IMR-90 (cell line): Measurements from ENCODE around the gene TNS3. TPM values are rescaled to one million over a fixed set of nuclear protein-coding genes. Genes with fewer than 3 reads are reported as not detected.

Experiments used
- ATAC-seq: fragments of 200-7000 bp; cut with Tn5 transposase; 2 replicates; pipeline ENCODE4 v1.9.1; 2020; ENCODE audit warnings: low read depth, mild to moderate bottlenecking, moderate library complexity
- BruUV-seq: library from RNA; stranded (reverse); fragments of 400-500 nt; replicated peaks from 2 replicates; lab custom pipeline; 2021; lab: Mats Ljungman, UMichigan
- CTCF ChIA-PET: fragments of 300-600 bp; formaldehyde crosslinking; extraction: SDS; loops from one replicate; lab custom pipeline; 2021; ENCODE audit warnings: antibody characterized with exemption; lab: Yijun Ruan, JAX
- POLR2A ChIA-PET: fragments of 300-600 bp; sonication (Branson Sonifier 250); formaldehyde crosslinking; loops from one replicate; lab custom pipeline; 2022; ENCODE audit warnings: antibody characterized with exemption; ENCODE audit not compliant: unreplicated experiment; lab: Charles Lee
- DNase-seq: peaks from one replicate; pipeline ENCODE4 v3.0.0; 2013
- H2AFZ ChIP-seq: replicated peaks from 2 replicates; pipeline ENCODE3; 2013; ENCODE audit warnings: low read length, mild to moderate bottlenecking; ENCODE audit not compliant: poor library complexity
- H2AK5ac ChIP-seq: 2 replicates; pipeline ENCODE4 v1.6.1; 2013; ENCODE audit warnings: low read depth, low read length, inconsistent platforms
- H2AK9ac ChIP-seq: replicated peaks from 2 replicates; pipeline ENCODE3; 2013; ENCODE audit warnings: mild to moderate bottlenecking, low read depth, low read length, moderate library complexity; ENCODE audit not compliant: poor library complexity
- H2BK120ac ChIP-seq: 2 replicates; pipeline ENCODE4 v1.6.1; 2013; ENCODE audit warnings: low read depth, low read length, inconsistent platforms
- H2BK15ac ChIP-seq: 3 replicates; pipeline ENCODE4 v1.6.1; 2013; ENCODE audit warnings: low read depth, low read length, inconsistent platforms
- H2BK20ac ChIP-seq: 2 replicates; pipeline ENCODE4 v1.6.1; 2013; ENCODE audit warnings: low read depth, mild to moderate bottlenecking, inconsistent platforms, low read length, moderate library complexity
- H2BK5ac ChIP-seq: 2 replicates; pipeline ENCODE4 v1.6.1; 2013; ENCODE audit warnings: mild to moderate bottlenecking, low read depth, low read length, inconsistent platforms; ENCODE audit not compliant: poor library complexity, severe bottlenecking
- H3K14ac ChIP-seq: replicated peaks from 2 replicates; pipeline ENCODE4 v1.6.1; 2013; ENCODE audit warnings: low read depth, low read length, inconsistent platforms
- H3K18ac ChIP-seq: 2 replicates; pipeline ENCODE4 v1.6.1; 2013; ENCODE audit warnings: low read depth, low read length, control low read depth
- H3K23ac ChIP-seq: 2 replicates; pipeline ENCODE4 v1.6.1; 2013; ENCODE audit warnings: low read depth, low read length, inconsistent platforms
- H3K27ac ChIP-seq: 2 replicates; pipeline ENCODE4 v1.5.1; 2013; ENCODE audit warnings: mild to moderate bottlenecking, control low read depth, low read length; ENCODE audit not compliant: insufficient read depth
- H3K27me3 ChIP-seq: 2 replicates; pipeline ENCODE4 v1.6.1; 2013; ENCODE audit warnings: low read length; ENCODE audit not compliant: control insufficient read depth, insufficient read depth
- H3K36me3 ChIP-seq: 2 replicates; pipeline ENCODE4 v1.6.1; 2013; ENCODE audit warnings: low read length, mixed read lengths; ENCODE audit not compliant: control insufficient read depth, insufficient read depth
- H3K4ac ChIP-seq: 2 replicates; pipeline ENCODE4 v1.6.1; 2013; ENCODE audit warnings: low read depth, low read length, inconsistent platforms
- H3K4me1 ChIP-seq: 2 replicates; pipeline ENCODE4 v1.6.1; 2013; ENCODE audit warnings: low read length, mixed read lengths; ENCODE audit not compliant: control insufficient read depth, insufficient read depth
- H3K4me2 ChIP-seq: 2 replicates; pipeline ENCODE4 v1.6.1; 2013; ENCODE audit warnings: low read depth, mild to moderate bottlenecking, control low read depth, low read length, moderate library complexity
- H3K4me3 ChIP-seq: 2 replicates; pipeline ENCODE4 v1.5.1; 2013; ENCODE audit warnings: low read depth, mild to moderate bottlenecking, control low read depth, low read length, moderate library complexity; ENCODE audit not compliant: insufficient read depth
- H3K56ac ChIP-seq: 2 replicates; pipeline ENCODE4 v1.6.1; 2013; ENCODE audit warnings: low read length, inconsistent platforms; ENCODE audit not compliant: insufficient read depth; ENCODE audit errors: extremely low read depth
- H3K79me1 ChIP-seq, 2 experiments: 2 replicates each; pipeline ENCODE4 v1.6.1; 2013; ENCODE audit warnings: low read length in 2 of 2, inconsistent platforms in 1 of 2, low read depth in 1 of 2
- H3K9ac ChIP-seq: 2 replicates; pipeline ENCODE4 v1.6.1; 2013; ENCODE audit warnings: low read depth, low read length, control low read depth
- H3K9me1 ChIP-seq: 2 replicates; pipeline ENCODE4 v1.6.1; 2013; ENCODE audit warnings: low read length, inconsistent platforms; ENCODE audit not compliant: insufficient read depth
- H3K9me3 ChIP-seq: 2 replicates; pipeline ENCODE4 v1.6.1; 2013; ENCODE audit warnings: low read length; ENCODE audit not compliant: control insufficient read depth, insufficient read depth
- H4K20me1 ChIP-seq: 2 replicates; pipeline ENCODE4 v1.6.1; 2013; ENCODE audit warnings: low read length, inconsistent platforms; ENCODE audit not compliant: insufficient read depth
- H4K5ac ChIP-seq: 2 replicates; pipeline ENCODE4 v1.6.1; 2013; ENCODE audit warnings: mild to moderate bottlenecking, low read depth, low read length, control low read depth
- H4K8ac ChIP-seq, 2 experiments: 2 replicates each; pipeline ENCODE4 v1.6.1; 2013; ENCODE audit warnings: low read depth in 2 of 2, low read length in 2 of 2, control low read depth in 1 of 2, inconsistent platforms in 1 of 2
- H4K91ac ChIP-seq: 2 replicates; pipeline ENCODE4 v1.6.1; 2013; ENCODE audit warnings: low read depth, low read length, inconsistent platforms; ENCODE audit not compliant: insufficient read depth
- BHLHE40 ChIP-seq: fragments of 150-350 bp; IDR thresholded peaks from 2 replicates; pipeline ENCODE4 v1.6.1; 2016; ENCODE audit warnings: mild to moderate bottlenecking, low read depth, low read length
- CEBPB ChIP-seq: IDR thresholded peaks from 2 replicates; pipeline ENCODE4 v1.6.1; 2012; ENCODE audit warnings: low read depth, low read length, improper control_type of control experiment
- CHD1 ChIP-seq: IDR thresholded peaks from 2 replicates; pipeline ENCODE4 v1.6.1; 2012; ENCODE audit warnings: low read depth, low read length, improper control_type of control experiment
- CTCF ChIP-seq: conservative IDR thresholded peaks from 2 replicates; pipeline ENCODE4 v1.5.1; 2012; ENCODE audit warnings: mild to moderate bottlenecking, low read depth, low read length, improper control_type of control experiment
- ELK1 ChIP-seq: fragments of 150-350 bp; IDR thresholded peaks from 2 replicates; pipeline ENCODE4 v1.6.1; 2016; ENCODE audit warnings: low read depth, mild to moderate bottlenecking, low read length, moderate library complexity, borderline replicate concordance
- FOS ChIP-seq: fragments of 150-350 bp; IDR thresholded peaks from 2 replicates; pipeline ENCODE4 v1.6.1; 2016; ENCODE audit warnings: low read depth, low read length
- MAFK ChIP-seq: IDR thresholded peaks from 2 replicates; pipeline ENCODE4 v1.6.1; 2012; ENCODE audit warnings: low read depth, low read length, improper control_type of control experiment
- MAZ ChIP-seq: IDR thresholded peaks from 2 replicates; pipeline ENCODE4 v1.6.1; 2012; ENCODE audit warnings: low read depth, mild to moderate bottlenecking, low read length, improper control_type of control experiment, moderate library complexity, borderline replicate concordance
- MXI1 ChIP-seq: IDR thresholded peaks from 2 replicates; pipeline ENCODE4 v1.6.1; 2012; ENCODE audit warnings: low read depth, mild to moderate bottlenecking, low read length, moderate library complexity, borderline replicate concordance
- NFE2L2 ChIP-seq: fragments of 150-350 bp; IDR thresholded peaks from 2 replicates; pipeline ENCODE4 v1.6.1; 2016; ENCODE audit warnings: low read depth, mild to moderate bottlenecking, low read length
- POLR2A ChIP-seq: IDR thresholded peaks from 2 replicates; pipeline ENCODE4 v1.6.1; 2012; ENCODE audit warnings: mild to moderate bottlenecking, low read depth, low read length
- RAD21 ChIP-seq: IDR thresholded peaks from 2 replicates; pipeline ENCODE4 v1.6.1; 2012; ENCODE audit warnings: low read length, improper control_type of control experiment
- RCOR1 ChIP-seq: IDR thresholded peaks from 2 replicates; pipeline ENCODE4 v1.6.1; 2012; ENCODE audit warnings: mild to moderate bottlenecking, low read length, improper control_type of control experiment; ENCODE audit not compliant: insufficient replicate concordance
- RFX5 ChIP-seq: IDR thresholded peaks from 2 replicates; pipeline ENCODE4 v1.8.0; 2012; ENCODE audit warnings: low read depth, mild to moderate bottlenecking, low read length, moderate library complexity
- SMC3 ChIP-seq: fragments of 150-350 bp; IDR thresholded peaks from 2 replicates; pipeline ENCODE4 v1.6.1; 2016; ENCODE audit warnings: low read depth, mild to moderate bottlenecking, antibody characterized with exemption, low read length, moderate library complexity
- WGBS, 2 experiments: methylation state at CpG; one replicate each; pipeline versions ENCODE4 v1.1.5 to v1.1.7; 2013; ENCODE audit warnings: missing lambda C conversion rate in 2 of 2; ENCODE audit not compliant: insufficient read length in 1 of 2; ENCODE audit errors: extremely low coverage in 2 of 2; 5-methylcytosine and 5-hydroxymethylcytosine counted together
- dilution Hi-C: fragments of 300-500 bp; cut with HindIII; formaldehyde crosslinking; loops from one replicate; pipeline ENCODE4 v1.14.3; 2018; ENCODE audit warnings: low sequenced_read_pairs; ENCODE audit not compliant: unreplicated experiment
- in situ Hi-C: fragments of 300-500 bp; cut with MboI; formaldehyde crosslinking; loops from 3 replicates; pipeline ENCODE4 v1.14.3; 2019; ENCODE audit warnings: low sequenced_read_pairs, inconsistent platforms, mixed read lengths
- intact Hi-C: fragments of 100-400 bp; cut with micrococcal nuclease; formaldehyde crosslinking; loops from 2 replicates; pipeline ENCODE4 v1.10.0; 2022
- polyA plus RNA-seq, 3 experiments: library from polyadenylated mRNA; depleted of rRNA; stranded (reverse); fragments of >200 nt; gene quantifications; 2 replicates each; pipeline ENCODE4 v1.2.3, GENCODE V29; 2012; ENCODE audit warnings: low replicate concordance in 1 of 3
- total RNA-seq: library from RNA; depleted of rRNA; stranded (reverse); fragments of >200 nt; gene quantifications from 2 replicates; pipeline ENCODE4 v1.2.3, GENCODE V29; 2012
- TF ChIP-seq, protein P1 (sequence below): fragments of 150-350 bp; IDR thresholded peaks from 2 replicates; pipeline ENCODE4 v1.6.1; 2017; ENCODE audit warnings: mild to moderate bottlenecking, antibody characterized with exemption, low read length, low read depth

Gene TNS3
- total and polyA plus RNA-seq, 2 of the 4 experiments (the other 2 are of a cell fraction): 64.3 to 79.2 TPM

DNA sequence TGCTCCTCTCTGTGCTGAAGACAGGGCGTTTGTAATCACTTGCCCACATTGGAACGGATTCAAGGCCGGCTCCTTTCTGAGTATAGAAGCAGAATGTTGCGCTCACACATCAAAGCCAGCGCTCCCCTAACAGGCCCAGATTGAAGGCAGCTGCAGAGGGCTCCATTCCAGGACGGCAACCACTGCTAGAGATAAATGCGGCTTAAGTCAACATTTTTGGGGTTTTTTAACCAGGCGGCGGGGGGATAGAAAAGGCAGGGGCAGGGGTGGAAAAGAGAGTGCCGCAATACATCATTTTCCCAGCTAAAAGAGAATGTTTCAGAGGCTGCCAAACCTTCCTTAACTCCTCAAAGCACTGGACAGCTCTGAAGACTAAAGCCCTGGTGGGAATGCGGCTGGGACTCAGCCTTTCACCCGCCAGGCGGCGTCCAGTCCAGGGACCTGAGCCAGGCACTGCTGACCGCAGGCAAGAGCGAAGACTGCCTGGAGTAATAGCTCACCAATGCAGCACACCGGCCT, 189.6 kb downstream of the TNS3 start:
- no peak overlapping the region for H3K27ac ChIP-seq
- H4K8ac ChIP-seq: no peak overlapping the region
- in situ Hi-C loops: no loop called here
- no peak overlapping the region for H2BK20ac ChIP-seq
- no peak overlapping the region for H4K5ac ChIP-seq
- no peak overlapping the region for H3K4me2 ChIP-seq
- H3K9me3 ChIP-seq: no peaks in the 10 kb centered on the region
- H3K9me1 ChIP-seq: peaks cover 19% of the 10 kb centered on the region; the same call in 1 of the 2 replicates
- H3K9ac ChIP-seq: no peak overlapping the region
- no peak overlapping the region for H3K14ac ChIP-seq
- 27% methylated on average over 6 of the region's 17 CpGs; no CpG with 5 or more reads in 1 of the 2 experiments for WGBS, 2 experiments
- H3K79me1 ChIP-seq: peaks cover under 1 to 81% of the 10 kb centered on the region in 2 experiments
- no peak overlapping the region for H2BK15ac ChIP-seq
- BruUV-seq: no TSS peak
- peak; percentile 96 for ATAC-seq
- peak; percentile 82 for DNase-seq
- H3K4me1 ChIP-seq: peaks cover 6% of the 10 kb centered on the region; the same call in 1 of the 2 replicates
- CTCF ChIA-PET: interaction anchor here (0.5 to 1.8 kb wide), 4 partner anchors 28 to 228 kb away, joined by 3 to 7 read pairs (median 3); no protein-coding TSS in a partner anchor
- H3K36me3 ChIP-seq: peaks cover 68% of the 10 kb centered on the region
- no peak overlapping the region for H2AK9ac ChIP-seq
- no peak overlapping the region for H3K18ac ChIP-seq
- no peak overlapping the region for H3K4me3 ChIP-seq
- H4K20me1 ChIP-seq: peaks cover 22% of the 10 kb centered on the region
- no peak overlapping the region for H2AK5ac ChIP-seq
- H4K91ac ChIP-seq: no peak overlapping the region
- no peak overlapping the region for H2AFZ ChIP-seq
- POLR2A ChIA-PET: no interaction called here
- H3K4ac ChIP-seq: no peak overlapping the region
- dilution Hi-C loops: no loop called here
- intact Hi-C loops: loop anchor here (1.0 to 5.0 kb wide), 2 partner anchors 125 to 427 kb away; no protein-coding TSS in a partner anchor
- H3K56ac ChIP-seq: no peak overlapping the region
- no peaks in the 10 kb centered on the region for H3K27me3 ChIP-seq
- no peak overlapping the region for H3K23ac ChIP-seq
- no peak overlapping the region for H2BK5ac ChIP-seq
- no peak for TF ChIP-seq RCOR1
- TF ChIP-seq POLR2A: no peak
- TF ChIP-seq, protein P1, sequence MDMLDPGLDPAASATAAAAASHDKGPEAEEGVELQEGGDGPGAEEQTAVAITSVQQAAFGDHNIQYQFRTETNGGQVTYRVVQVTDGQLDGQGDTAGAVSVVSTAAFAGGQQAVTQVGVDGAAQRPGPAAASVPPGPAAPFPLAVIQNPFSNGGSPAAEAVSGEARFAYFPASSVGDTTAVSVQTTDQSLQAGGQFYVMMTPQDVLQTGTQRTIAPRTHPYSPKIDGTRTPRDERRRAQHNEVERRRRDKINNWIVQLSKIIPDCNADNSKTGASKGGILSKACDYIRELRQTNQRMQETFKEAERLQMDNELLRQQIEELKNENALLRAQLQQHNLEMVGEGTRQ: no peak
- no peak; the same call in 1 of the 2 replicates for TF ChIP-seq MXI1
- peak; percentile 70 for TF ChIP-seq SMC3
- TF ChIP-seq RAD21: peak; percentile 67
- no peak for TF ChIP-seq FOS
- no peak for TF ChIP-seq BHLHE40
- no peak for TF ChIP-seq ELK1
- TF ChIP-seq CTCF: peak; percentile 62
- TF ChIP-seq RFX5: no peak
- TF ChIP-seq MAZ: no peak
- no peak for TF ChIP-seq NFE2L2
- no peak for TF ChIP-seq CEBPB
- TF ChIP-seq MAFK: no peak
- no peak for TF ChIP-seq CHD1
- H2BK120ac ChIP-seq: no peak overlapping the region
